ENCODE measurements around the gene PREX1.

The PREX1 gene

GRCh38 chr20:48634641-48635040 is 193.2 kb downstream of the PREX1 start:
- no peak overlapping the region for H3K4me3 ChIP-seq (ENCODE audit: low read depth in 1 of 2, low read length in 2 of 2)
- no peaks in the 10 kb centered on the region for H3K4me1 ChIP-seq (ENCODE audit: control insufficient read depth in 1 of 2, insufficient read depth in 2 of 2, low read length in 2 of 2)
- peaks cover 0 to 34% of the 10 kb centered on the region in 2 donors for H3K36me3 ChIP-seq (ENCODE audit: control insufficient read depth in 1 of 2, insufficient read depth in 2 of 2, low read length in 2 of 2)

GRCh38 chr20:48633620-48634257 is 194.1 kb downstream of the PREX1 start:
- H3K27me3 ChIP-seq (ENCODE audit: control insufficient read depth in 1 of 2, insufficient read depth in 2 of 2, low read length in 2 of 2) = no peaks in the 10 kb centered on the region
- H3K9ac ChIP-seq (ENCODE audit: low read depth in 1 of 2, low read length in 2 of 2) = no peak overlapping the region
- peaks cover 0 to 35% of the 10 kb centered on the region in 2 donors for H3K36me3 ChIP-seq (ENCODE audit: control insufficient read depth in 1 of 2, insufficient read depth in 2 of 2, low read length in 2 of 2)
- no peak overlapping the region for H3K4me3 ChIP-seq (ENCODE audit: low read depth in 1 of 2, low read length in 2 of 2)
- no peaks in the 10 kb centered on the region for H3K9me3 ChIP-seq (ENCODE audit: control insufficient read depth in 1 of 2, low read length in 2 of 2)
- H3K27ac ChIP-seq (ENCODE audit: low read depth, low read length) = no peak overlapping the region
- H3K4me1 ChIP-seq (ENCODE audit: control insufficient read depth in 1 of 2, insufficient read depth in 2 of 2, low read length in 2 of 2) = no peaks in the 10 kb centered on the region

More at GRCh38 chr20:48634641-48635040, 193.2 kb downstream of the PREX1 start:
- H3K27ac ChIP-seq (ENCODE audit: low read depth, low read length) = no peak overlapping the region
- no peaks in the 10 kb centered on the region for H3K9me3 ChIP-seq (ENCODE audit: control insufficient read depth in 1 of 2, low read length in 2 of 2)
- no peak overlapping the region for H3K9ac ChIP-seq (ENCODE audit: low read depth in 1 of 2, low read length in 2 of 2)
- no peaks in the 10 kb centered on the region for H3K27me3 ChIP-seq (ENCODE audit: control insufficient read depth in 1 of 2, insufficient read depth in 2 of 2, low read length in 2 of 2)

GRCh38 chr20:48632825-48633619 is 194.8 kb downstream of the PREX1 start:
- Histone ChIP-seq H3K27me3 (ENCODE audit: control insufficient read depth in 1 of 2, insufficient read depth in 2 of 2, low read length in 2 of 2) (no peaks in the 10 kb centered on the region), H3K27ac (ENCODE audit: low read depth, low read length) (no peak overlapping the region), H3K4me3 (ENCODE audit: low read depth in 1 of 2, low read length in 2 of 2) (no peak overlapping the region), H3K4me1 (ENCODE audit: control insufficient read depth in 1 of 2, insufficient read depth in 2 of 2, low read length in 2 of 2) (no peaks in the 10 kb centered on the region), H3K36me3 (ENCODE audit: control insufficient read depth in 1 of 2, insufficient read depth in 2 of 2, low read length in 2 of 2) (peaks cover 0 to 28% of the 10 kb centered on the region in 2 donors), H3K9me3 (ENCODE audit: control insufficient read depth in 1 of 2, low read length in 2 of 2) (no peaks in the 10 kb centered on the region), H3K9ac (ENCODE audit: low read depth in 1 of 2, low read length in 2 of 2) (no peak overlapping the region)

GRCh38 chr20:48632017-48632824 is 195.6 kb downstream of the PREX1 start:
- H3K9me3 ChIP-seq (ENCODE audit: control insufficient read depth in 1 of 2, low read length in 2 of 2) = no peaks in the 10 kb centered on the region
- no peak overlapping the region for H3K27ac ChIP-seq (ENCODE audit: low read depth, low read length)
- peaks cover 0 to 25% of the 10 kb centered on the region in 2 donors for H3K36me3 ChIP-seq (ENCODE audit: control insufficient read depth in 1 of 2, insufficient read depth in 2 of 2, low read length in 2 of 2)

GRCh38 chr20:48631114-48632016 is 196.4 kb downstream of the PREX1 start:
- peaks cover 0 to 30% of the 10 kb centered on the region in 2 donors for H3K36me3 ChIP-seq (ENCODE audit: control insufficient read depth in 1 of 2, insufficient read depth in 2 of 2, low read length in 2 of 2)
- H3K4me3 ChIP-seq (ENCODE audit: low read depth in 1 of 2, low read length in 2 of 2) = no peak overlapping the region
- no peak overlapping the region for H3K27ac ChIP-seq (ENCODE audit: low read depth, low read length)
- no peaks in the 10 kb centered on the region for H3K4me1 ChIP-seq (ENCODE audit: control insufficient read depth in 1 of 2, insufficient read depth in 2 of 2, low read length in 2 of 2)
- H3K27me3 ChIP-seq (ENCODE audit: control insufficient read depth in 1 of 2, insufficient read depth in 2 of 2, low read length in 2 of 2) = no peaks in the 10 kb centered on the region
- H3K9me3 ChIP-seq (ENCODE audit: control insufficient read depth in 1 of 2, low read length in 2 of 2) = no peaks in the 10 kb centered on the region
- H3K9ac ChIP-seq (ENCODE audit: low read depth in 1 of 2, low read length in 2 of 2) = no peak overlapping the region

More at GRCh38 chr20:48632017-48632824, 195.6 kb downstream of the PREX1 start:
- Histone ChIP-seq H3K9ac (ENCODE audit: low read depth in 1 of 2, low read length in 2 of 2) (no peak overlapping the region), H3K4me3 (ENCODE audit: low read depth in 1 of 2, low read length in 2 of 2) (no peak overlapping the region), H3K4me1 (ENCODE audit: control insufficient read depth in 1 of 2, insufficient read depth in 2 of 2, low read length in 2 of 2) (no peaks in the 10 kb centered on the region), H3K27me3 (ENCODE audit: control insufficient read depth in 1 of 2, insufficient read depth in 2 of 2, low read length in 2 of 2) (no peaks in the 10 kb centered on the region)

GRCh38 chr20:48630342-48631075 is 197.3 kb downstream of the PREX1 start:
- Histone ChIP-seq H3K9me3 (ENCODE audit: control insufficient read depth in 1 of 2, low read length in 2 of 2) (no peaks in the 10 kb centered on the region), H3K36me3 (ENCODE audit: control insufficient read depth in 1 of 2, insufficient read depth in 2 of 2, low read length in 2 of 2) (peaks cover 0 to 35% of the 10 kb centered on the region in 2 donors)

GRCh38 chr20:48629960-48630315 is 197.9 kb downstream of the PREX1 start:
- Histone ChIP-seq H3K27me3 (ENCODE audit: control insufficient read depth in 1 of 2, insufficient read depth in 2 of 2, low read length in 2 of 2) (no peaks in the 10 kb centered on the region), H3K9me3 (ENCODE audit: control insufficient read depth in 1 of 2, low read length in 2 of 2) (no peaks in the 10 kb centered on the region), H3K4me3 (ENCODE audit: low read depth in 1 of 2, low read length in 2 of 2) (no peak overlapping the region), H3K36me3 (ENCODE audit: control insufficient read depth in 1 of 2, insufficient read depth in 2 of 2, low read length in 2 of 2) (peaks cover 0 to 40% of the 10 kb centered on the region in 2 donors), H3K4me1 (ENCODE audit: control insufficient read depth in 1 of 2, insufficient read depth in 2 of 2, low read length in 2 of 2) (no peaks in the 10 kb centered on the region), H3K9ac (ENCODE audit: low read depth in 1 of 2, low read length in 2 of 2) (no peak overlapping the region), H3K27ac (ENCODE audit: low read depth, low read length) (no peak overlapping the region)

More at GRCh38 chr20:48630342-48631075, 197.3 kb downstream of the PREX1 start:
- H3K4me1 ChIP-seq (ENCODE audit: control insufficient read depth in 1 of 2, insufficient read depth in 2 of 2, low read length in 2 of 2) = no peaks in the 10 kb centered on the region
- H3K9ac ChIP-seq (ENCODE audit: low read depth in 1 of 2, low read length in 2 of 2) = no peak overlapping the region
- H3K27me3 ChIP-seq (ENCODE audit: control insufficient read depth in 1 of 2, insufficient read depth in 2 of 2, low read length in 2 of 2) = no peaks in the 10 kb centered on the region
- H3K4me3 ChIP-seq (ENCODE audit: low read depth in 1 of 2, low read length in 2 of 2) = no peak overlapping the region
- H3K27ac ChIP-seq (ENCODE audit: low read depth, low read length) = no peak overlapping the region

- Histone ChIP-seq H3K9me3 (ENCODE audit: control insufficient read depth in 1 of 2, low read length in 2 of 2) (no peaks in the 10 kb centered on the region), H3K27me3 (ENCODE audit: control insufficient read depth in 1 of 2, insufficient read depth in 2 of 2, low read length in 2 of 2) (no peaks in the 10 kb centered on the region), H3K9ac (ENCODE audit: low read depth in 1 of 2, low read length in 2 of 2) (no peak overlapping the region), H3K36me3 (ENCODE audit: control insufficient read depth in 1 of 2, insufficient read depth in 2 of 2, low read length in 2 of 2) (peaks cover 0 to 40% of the 10 kb centered on the region in 2 donors), H3K4me1 (ENCODE audit: control insufficient read depth in 1 of 2, insufficient read depth in 2 of 2, low read length in 2 of 2) (no peaks in the 10 kb centered on the region), H3K27ac (ENCODE audit: low read depth, low read length) (no peak overlapping the region), H3K4me3 (ENCODE audit: low read depth in 1 of 2, low read length in 2 of 2) (no peak overlapping the region)
Measured at GRCh38 chr20:48629069-48629959, 198.5 kb downstream of the PREX1 start.
